Hematopoietic multipotent progenitor cell treated with erythropoietin and hydrocortisone succinate and interleukin-3 and kit ligand, for 8 days (in vitro differentiated cells): ENCODE measurements around the gene PEF1.
"Not testable (repeated sequence)": the region's sequence is repeated elsewhere in the genome, so short reads cannot be mapped to it uniquely, and the experiment has no call there.

Experiments used
- DNase-seq: peaks from one replicate; pipeline ENCODE4 v3.0.0-alpha.2; 2015

The PEF1 gene

DNA sequence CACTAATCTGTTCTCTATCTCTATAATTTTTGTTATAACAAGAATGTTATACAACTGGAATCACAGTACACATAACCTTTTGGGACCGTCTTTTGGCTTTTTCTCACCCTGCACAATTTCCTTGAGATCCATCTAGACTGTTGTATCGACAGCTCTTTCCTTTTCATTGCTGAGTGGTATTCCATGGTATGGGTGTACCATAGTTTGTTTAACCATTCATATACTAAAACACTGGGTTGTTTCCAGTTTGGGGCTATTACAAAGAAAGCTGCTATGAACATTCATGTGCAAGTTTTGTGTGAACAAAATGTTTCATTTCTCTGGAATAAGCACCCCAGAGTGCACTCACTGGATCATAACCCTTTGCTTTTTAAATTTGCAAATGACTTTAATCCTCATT, 42.6 kb downstream of the PEF1 start:
- DNase-seq: no peak

DNA sequence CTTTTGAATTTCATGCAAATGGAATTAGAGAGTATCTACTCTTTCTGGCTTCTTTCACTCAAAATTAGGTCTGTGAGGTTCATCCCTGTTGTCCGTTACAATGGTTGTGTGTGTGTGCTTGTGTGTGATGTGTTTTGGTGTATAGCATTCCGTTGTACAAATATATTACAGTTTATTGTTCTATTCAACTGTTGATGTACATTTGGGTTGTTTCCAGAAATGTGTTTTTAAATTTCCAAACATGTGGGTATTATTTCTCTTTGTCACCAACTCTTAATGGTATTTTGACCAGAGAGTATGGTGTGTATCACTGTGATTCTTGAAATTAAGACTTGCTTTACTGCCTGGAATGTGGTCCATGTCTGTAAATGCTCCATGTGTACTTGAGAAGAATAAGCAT, 44.0 kb downstream of the PEF1 start:
- DNase-seq: no peak

DNA sequence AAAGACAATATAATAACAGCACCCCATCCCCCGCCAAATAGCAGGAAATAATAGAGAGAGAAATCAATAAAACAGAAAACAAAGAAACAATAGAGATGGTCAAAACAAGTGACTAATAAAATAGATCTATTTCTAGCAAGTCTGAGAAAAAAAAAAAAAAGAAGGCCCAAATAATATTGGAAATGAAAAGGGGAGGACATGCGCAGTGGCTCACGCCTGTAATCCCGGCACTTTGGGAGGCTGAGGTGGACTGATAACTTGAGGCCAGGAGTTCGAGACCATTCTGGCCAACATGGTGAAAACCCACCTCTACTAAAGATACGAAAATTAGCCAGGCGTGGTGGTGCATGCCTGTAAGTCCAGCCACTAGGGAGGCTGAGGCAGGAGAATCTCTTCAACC, 45.7 kb downstream of the PEF1 start:
- no peak for DNase-seq

DNA sequence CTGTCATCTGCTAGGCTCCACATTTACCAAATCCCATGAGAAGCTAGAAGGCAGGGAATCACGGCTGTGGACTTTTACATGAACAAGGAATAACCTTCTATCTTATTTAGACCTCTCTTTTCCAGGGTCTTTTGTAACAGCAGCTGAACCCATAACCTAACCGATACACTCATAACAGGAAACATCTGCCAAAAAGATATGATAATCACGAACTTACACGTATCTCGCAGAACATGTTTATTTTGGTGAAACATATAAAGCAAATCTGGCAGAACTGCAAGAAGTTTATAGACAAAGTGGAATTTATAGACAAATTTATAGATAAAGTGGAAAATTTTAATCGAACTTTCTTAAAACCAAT, 48.0 kb downstream of the PEF1 start:
- no peak for DNase-seq

DNA sequence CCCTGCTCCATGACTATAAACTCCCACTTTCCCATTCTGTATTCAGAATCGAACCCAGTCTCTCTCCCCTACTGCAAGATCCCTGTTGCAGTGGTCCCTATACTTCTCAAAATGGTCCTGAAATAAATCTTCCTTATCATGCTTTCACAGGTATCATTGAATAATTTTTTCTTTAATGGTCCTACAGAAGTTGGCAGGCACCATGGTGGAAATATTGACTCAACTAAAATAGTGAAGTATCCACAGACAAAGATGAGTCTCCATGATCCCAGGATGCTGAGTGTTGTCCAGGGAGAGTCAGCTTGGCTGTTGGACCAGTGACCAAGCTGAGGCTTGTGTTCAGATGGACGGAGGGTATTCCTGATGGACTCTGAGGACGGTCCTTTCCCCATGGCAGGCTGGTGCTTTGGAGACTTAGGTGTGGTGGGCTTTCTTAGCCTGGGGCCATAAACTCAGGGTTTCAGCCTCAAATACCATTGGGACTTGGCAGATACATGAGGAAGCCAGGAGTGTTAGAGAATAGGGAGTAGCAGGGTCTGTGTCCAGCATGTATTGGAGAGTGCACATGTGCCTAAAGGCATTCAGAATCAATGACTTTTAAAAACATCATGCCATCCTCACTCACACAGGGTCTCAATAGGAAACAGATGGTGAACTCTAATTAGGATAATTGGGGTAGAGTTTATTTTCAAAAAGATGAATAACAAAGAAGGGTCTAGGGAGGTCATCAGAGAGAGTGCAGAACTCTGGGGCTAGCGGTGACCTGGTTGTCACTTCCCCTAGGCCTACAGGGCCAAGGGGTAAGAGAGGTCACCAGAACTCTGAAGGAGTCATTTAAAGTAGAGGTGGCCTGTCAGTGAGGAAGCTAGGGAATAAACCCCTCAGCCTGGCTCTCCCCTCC, 48.6 kb downstream of the PEF1 start:
- no peak for DNase-seq

DNA sequence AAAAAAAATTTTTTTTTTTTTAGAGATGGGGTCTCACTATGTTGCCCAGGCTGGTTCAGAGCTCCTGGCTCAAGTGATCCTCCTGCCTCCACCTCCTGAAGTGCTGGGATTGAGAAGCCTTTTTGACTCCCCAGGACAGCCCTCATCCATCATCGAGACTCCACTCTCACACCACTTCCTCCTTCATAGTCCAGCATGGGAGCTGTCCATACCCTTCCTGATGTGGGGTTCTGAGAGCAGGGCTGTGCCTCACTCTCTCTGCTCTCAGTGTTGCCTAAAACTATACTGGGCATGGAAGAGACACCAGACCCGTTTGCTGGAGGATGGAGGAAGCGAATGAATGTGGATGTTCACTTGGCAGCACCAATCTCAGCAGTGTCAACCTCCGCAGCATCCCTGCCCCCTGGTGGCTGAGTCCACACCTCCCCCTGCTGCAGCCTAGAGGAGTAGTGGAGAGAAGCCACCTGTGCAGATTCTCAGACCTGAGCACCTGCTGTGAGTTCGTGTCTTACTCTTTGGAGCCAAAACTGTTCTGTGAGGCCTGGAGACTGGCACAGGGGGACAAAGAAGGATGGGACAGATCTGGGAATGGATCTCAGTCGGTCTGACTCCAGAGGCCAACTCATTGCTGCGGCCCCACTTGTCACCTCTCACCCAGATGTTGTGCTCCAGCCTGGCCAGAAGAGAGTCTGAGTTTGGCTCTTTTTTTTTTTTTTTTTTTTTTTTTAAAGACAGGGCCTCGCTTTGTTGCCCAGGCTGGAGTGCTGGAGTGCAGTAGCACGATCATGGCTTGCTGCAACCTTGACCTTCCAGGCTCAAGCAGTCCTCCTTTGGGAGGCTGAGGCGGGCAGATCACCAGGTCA, 50.7 kb downstream of the PEF1 start:
- peak; percentile 56 for DNase-seq

DNA sequence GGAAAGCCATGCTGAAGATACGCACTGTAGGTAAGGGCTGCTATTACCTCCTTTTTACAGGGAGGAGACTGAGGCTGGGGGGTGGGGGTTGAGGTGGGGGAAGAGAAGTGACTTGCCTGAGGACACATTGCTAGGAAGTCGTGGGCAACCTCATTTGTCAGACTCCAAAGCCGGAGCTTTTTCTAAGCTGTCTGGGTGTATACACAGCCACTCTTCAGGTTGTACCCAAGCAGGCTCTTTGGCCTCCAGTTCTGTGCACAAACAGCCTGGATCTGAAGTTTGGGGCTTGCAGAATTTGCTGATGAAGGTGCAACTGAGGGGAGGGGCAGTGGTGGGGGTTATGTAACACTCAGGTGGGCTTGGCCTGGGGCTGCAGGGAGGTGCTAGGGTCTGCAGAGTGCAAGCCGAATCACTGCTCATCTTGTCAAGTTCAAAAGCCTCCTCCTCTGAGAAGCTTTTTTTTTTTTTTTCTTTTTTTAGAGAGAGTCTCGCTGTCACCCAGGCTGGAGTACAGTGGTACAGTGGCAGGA, 51.5 kb downstream of the PEF1 start:
- DNase-seq: no peak

DNA sequence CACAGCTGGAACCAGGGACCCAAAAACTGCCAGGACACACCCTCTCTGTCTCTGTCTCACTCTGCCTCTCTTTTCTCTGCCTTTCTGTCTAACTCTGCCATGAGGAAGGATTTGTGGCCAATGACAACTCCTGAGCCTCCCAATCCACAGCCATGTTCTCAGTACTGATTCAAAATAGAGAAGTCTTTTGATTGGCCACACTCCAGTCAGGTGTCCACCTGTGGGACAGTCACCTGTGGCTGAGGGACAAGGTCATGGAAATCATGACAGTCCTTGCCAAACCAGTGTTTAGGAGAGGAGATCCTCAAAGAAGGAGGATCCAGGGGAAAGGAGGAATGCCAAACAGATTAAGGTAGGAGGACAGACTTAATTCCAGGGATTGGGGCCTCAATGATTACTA, 52.5 kb downstream of the PEF1 start:
- no peak for DNase-seq

DNA sequence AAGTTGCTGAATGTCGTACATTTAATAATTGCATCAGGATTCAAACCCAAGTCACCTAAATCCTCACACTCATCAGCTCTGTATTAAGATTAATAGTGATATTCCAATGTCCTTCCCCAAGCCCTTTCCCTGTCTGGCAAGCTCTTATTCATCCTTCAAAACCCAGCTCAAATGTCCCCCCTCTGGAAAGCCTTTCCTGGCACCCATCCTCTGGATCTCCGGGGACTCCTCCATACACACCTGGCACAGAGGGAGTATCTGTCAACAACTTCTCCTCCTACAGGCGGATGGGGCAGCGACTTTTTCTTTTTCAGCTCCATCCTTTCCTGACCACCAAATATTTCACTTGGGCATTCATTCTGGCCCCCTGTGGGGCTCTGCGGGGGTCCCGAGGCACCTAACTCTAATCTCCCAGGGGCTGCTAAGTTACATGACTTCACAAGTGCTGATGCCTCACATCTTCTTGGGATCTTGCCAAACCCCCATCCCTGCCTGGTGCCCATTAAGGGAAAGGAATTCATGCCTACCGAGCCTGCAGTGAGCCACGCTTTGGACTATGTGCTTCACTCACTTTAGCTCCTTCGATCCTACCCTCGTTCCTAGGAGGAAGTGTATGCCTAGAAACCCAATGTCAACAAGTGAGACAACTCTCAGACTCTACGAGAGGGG, 53.1 kb downstream of the PEF1 start:
- DNase-seq: no peak

DNA sequence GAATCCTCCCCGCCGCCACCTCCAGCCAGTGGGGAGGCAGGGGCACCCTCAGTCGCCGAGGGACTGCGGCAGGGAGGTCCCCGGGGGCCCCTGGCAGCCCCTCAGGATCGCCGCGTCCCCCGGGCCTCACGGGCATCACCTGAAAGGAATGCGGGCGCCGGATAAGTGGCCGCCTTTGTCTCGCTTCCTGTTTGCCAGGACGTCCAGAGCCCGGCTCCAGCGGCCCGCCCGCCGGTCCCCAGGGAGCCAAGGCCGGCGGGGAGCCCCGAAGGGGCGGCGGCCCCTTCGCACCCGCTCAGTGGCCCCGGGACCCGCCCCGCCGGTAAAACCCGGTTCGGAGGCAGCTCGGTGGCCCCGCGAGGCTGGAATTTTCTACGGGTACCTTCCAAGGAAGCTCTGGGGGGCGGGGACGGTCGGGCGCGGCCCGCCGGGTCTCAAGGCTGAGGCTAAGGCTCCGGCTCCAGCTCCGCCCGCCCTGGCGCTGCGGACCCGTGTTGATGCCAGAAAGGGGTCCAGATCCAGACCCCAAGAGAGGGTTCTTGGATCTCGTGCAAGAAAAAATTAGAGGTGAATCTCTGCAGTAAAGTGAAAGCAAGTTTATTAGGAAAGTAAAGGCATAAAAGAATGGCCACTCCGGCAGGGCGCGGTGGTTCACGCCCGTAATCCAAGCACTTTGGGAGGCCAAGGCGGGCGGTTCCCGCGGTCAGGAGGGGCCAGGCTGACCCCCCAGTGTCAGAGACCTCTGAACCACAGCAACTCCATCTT, 55.7 kb downstream of the PEF1 start:
- no peak for DNase-seq

DNA sequence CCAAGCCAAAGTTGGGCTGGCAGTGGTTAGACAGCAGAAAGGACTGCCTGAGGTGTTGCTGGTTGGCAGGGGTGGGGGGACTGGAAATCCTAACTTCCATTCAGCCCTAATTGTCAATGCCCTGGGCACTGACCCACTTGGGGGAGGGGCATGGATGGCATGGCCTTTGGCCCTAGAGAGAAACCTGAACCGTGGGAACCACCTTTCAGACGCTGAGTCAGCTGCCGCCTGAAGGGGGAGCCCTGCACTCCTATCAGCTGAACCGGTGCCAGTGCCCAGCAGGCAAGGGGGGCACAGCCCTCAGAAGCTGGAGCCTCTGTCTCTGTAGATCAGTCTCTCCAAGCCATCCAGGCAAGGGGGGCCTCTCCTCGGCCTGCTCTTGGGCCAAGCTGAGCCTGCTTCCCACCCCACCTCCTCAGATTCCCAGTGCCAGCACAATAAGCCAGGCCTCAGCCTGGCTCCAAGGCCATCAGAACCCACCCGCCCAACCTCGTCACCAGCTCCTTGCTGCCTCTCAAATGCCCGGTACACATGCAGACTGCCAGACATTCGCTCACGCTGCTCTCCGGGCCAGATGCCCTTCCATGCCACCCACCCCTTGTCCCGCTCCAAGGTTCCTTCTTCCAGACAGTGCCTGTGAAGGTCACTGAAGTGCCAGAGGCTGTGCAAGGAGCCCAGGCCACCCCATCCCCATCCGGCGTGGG, 56.8 kb downstream of the PEF1 start:
- peak; percentile 65 for DNase-seq

DNA sequence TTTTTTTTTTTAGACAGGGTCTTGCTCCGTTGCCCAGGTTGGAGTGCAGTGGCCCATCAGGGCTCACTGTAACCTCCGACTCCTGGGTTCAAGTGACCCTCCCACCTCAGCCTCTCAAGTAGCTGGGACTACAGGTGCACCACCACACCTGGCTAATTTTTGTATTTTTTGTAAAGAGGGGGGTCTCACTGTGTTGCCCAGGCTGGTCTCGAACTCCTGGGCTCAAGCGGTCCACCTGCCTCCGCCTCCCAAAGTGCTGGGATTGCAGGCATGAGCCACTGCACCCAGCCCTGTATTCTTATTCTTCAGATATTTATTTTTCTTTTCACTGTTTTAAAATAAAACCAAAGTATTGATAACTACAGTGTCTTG, 57.4 kb downstream of the PEF1 start:
- DNase-seq: not testable (repeated sequence)

DNA sequence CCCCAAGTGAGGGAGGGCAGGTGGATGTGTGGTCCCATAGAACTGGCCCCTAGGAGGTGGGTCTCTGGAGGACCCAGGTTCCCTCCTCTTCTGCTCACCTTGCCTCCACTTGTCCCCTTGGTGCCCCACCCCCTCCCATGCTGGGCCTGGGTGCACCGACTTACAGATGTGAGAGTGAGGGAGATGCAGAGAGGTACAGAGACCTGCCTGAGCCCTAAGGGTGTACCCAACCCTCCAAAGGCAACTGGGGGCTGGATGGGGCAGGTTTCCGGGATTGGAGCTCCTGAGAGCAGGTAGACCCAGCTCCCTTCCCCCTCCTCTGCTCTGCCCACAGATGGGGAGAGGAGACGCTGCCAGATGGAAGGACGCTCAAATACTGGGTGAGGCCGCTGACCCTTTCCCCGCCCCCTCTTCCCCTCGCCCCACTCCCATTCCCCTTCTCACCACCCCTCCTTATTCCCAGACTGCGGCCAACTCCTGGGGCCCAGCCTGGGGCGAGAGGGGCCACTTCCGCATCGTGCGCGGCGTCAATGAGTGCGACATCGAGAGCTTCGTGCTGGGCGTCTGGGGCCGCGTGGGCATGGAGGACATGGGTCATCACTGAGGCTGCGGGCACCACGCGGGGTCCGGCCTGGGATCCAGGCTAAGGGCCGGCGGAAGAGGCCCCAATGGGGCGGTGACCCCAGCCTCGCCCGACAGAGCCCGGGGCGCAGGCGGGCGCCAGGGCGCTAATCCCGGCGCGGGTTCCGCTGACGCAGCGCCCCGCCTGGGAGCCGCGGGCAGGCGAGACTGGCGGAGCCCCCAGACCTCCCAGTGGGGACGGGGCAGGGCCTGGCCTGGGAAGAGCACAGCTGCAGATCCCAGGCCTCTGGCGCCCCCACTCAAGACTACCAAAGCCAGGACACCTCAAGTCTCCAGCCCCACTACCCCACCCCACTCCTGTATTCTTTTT, 58.0 kb downstream of the PEF1 start:
- no peak for DNase-seq

DNA sequence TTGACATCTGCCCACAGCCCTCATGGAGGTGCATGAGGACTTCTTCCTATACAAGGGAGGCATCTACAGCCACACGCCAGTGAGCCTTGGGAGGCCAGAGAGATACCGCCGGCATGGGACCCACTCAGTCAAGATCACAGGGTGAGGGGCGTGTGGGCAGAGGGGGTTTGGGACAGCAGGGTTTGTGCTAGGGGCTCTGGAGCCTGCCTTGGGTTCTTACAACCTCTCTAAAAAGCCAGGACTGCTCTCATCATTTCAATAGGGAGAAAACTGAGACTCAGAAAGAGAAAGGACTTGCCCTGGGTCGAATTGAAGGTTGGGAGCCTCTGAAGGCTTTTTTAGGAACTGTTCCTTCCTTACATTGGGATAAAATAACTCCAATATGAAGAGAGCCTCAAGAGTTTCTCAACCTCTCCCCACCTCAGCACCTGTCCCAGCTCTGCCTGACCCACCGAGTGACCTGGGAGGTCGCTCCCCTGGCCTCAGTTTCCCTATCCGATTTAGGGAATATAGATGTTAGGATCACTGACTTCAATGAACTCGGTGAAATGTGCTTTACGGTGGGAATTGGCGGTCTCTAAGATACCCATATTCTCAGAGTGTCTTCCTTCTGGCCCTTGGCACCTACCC, 58.8 kb downstream of the PEF1 start:
- DNase-seq: no peak

DNA sequence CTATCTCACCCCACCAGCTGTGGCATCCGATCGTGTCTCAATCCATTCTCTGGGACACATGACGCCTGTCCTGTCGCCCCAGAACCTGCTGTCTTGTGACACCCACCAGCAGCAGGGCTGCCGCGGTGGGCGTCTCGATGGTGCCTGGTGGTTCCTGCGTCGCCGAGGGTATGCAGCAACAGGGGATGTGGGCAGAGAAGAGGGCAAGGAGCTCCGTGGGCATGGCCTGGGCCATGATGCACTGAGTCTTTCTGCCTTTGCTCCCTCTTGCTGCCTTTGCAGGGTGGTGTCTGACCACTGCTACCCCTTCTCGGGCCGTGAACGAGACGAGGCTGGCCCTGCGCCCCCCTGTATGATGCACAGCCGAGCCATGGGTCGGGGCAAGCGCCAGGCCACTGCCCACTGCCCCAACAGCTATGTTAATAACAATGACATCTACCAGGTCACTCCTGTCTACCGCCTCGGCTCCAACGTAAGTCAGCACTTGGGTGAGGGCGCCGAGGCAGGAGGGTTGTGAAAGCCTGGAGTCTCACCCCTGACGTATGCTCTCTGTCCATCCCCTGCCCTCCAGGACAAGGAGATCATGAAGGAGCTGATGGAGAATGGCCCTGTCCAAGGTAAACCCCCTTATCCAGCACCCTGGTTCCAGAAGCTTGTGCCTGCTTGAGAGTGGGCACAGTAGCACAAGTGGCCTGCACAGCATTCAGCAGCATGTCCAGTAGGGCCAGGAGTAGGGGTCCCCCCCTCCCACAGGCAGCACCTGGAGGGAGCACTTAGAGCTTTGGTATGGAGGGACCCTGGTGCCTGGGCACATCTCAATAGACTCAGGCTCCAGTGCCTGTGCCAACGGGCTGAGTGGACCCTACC, 59.6 kb downstream of the PEF1 start:
- DNase-seq: no peak

DNA sequence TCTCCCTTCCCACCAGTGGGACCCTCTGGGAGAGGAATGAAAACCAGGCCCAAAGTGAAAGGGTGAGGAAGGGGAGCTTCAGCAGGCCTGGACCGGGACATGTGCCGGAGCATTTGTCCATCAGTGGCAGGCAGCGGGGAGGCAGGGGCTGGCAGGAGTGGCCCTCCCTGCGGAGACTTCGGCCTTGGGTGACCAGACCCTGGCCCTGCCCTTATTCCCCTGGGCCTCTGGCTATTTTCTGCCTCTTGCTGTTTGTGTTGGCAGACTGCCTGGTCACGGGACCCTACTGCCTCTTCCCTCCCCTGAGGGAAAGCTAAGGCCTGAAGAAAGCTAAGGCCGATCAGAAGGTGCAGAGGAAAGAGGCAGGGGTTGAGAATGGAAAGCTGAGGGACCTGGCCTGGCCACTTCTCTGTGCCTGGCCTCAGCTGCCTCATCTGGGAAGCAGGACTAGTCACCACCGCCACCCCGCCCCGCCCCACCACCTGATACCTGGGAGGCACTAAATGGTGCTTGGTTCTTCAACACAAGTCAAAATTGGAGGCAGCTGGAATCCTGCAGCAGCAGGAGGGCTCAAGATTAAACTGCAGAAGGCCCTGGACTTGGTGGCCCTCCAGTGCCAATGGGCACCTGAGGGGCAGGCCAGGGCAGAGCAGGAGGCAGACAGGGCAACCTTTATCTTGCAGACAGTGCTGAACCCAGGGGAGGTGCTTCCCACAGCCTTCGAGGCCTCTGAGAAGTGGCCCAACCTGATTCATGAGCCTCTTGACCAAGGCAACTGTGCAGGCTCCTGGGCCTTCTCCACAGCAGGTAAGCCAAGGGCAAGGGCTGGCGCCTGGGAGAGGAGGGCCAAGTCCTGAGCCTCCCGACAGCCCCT, 60.4 kb downstream of the PEF1 start:
- no peak for DNase-seq

DNA sequence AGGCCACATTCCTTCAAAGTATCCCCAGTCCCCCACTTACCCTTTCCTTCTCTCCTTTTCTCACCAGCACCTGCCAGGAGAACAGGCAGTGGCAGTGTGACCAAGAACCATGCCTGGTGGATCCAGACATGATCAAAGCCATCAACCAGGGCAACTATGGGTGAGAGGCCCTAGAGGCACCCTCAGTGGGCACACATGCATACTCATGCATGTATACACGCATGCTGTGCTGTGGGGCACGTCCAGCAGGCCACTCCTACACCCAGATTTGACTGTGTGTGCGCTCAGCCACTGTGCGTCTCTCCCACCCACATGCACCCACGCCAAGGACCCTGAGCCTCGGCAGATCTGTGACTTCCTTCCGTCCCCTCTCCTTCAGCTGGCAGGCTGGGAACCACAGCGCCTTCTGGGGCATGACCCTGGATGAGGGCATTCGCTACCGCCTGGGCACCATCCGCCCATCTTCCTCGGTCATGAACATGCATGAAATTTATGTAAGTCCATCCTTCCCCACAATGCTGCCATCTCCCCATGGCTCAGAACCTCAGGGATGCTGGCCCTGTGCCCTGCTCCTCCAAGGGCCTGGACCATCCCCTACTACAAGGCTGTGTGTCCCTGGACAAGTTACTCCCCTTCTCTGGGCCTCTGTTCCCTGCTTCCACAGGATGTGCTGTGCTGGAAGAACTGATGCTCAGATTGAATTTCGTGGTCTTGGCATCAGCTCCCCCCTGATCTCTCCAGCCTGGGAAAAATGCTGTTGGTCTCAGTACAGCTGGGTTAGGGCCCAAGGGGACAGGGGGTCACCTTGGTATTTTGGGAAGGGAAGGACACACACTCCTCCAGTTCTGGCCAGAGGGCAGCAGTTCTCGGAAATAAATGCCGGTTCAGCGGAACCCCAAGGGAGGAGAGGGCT, 61.3 kb downstream of the PEF1 start:
- no peak for DNase-seq
